GM03348 (cell line): ENCODE results near the gene AKAP6.

Experiments
- DNase-seq: peaks from one replicate; pipeline ENCODE4 v3.0.0; 2012; ENCODE audit warnings: low spot score

Gene AKAP6

DNA sequence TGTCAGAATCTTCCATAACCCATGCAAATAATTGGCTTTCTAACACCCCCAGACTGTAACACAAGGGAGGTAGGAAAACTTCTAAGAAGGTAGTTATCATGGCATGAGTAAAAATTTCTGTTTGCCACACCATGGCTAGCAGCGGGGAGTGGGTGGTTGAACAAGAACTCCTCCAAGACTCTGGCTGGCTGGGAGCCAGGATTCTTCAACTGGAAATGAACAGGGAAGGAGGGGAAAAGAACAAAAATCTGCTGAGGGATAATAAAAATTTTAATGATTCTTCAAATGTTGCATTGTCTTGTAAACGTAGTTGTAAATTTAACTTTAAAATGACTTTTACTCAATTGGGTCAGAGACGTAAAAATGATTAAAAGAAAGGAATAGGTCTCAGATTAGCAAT, 78.9 kb downstream of the AKAP6 start:
- no peak for DNase-seq

DNA sequence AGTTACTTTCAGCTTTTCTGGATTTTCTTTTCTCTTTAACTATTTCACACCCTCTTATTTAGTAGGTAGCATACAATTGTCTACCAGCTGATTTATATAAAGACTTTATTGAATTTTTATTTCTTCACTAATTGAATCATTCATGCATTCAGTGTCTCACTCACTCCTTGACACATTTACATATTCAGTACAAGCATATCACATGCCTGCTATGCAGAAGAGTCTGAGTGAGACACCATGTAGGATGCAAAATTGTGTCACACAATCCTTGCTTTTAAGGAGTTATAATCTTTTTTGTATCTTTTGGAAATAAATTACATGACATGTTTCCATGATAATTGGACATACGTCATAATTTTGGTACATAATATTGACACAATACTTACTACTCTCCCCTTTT, 83.0 kb downstream of the AKAP6 start:
- DNase-seq = no peak

DNA sequence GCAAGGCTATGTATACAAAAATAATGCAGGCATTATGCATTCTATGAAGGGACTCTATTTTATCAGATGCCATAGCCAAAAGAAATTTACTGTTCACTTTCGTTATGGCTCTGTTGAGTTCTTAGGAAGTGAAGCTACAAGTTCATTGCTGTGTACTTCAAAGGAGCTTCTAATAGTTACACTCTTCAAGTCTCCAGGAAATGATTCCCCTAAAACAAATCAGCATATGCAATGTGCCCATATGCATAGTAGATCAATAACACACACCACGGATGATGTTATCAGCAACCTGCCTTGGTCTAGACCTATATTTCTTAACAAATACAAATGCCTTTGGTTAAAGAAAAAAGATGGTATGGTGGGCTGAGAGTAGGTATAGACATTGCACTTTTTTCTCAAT, 83.4 kb downstream of the AKAP6 start:
- no peak for DNase-seq

DNA sequence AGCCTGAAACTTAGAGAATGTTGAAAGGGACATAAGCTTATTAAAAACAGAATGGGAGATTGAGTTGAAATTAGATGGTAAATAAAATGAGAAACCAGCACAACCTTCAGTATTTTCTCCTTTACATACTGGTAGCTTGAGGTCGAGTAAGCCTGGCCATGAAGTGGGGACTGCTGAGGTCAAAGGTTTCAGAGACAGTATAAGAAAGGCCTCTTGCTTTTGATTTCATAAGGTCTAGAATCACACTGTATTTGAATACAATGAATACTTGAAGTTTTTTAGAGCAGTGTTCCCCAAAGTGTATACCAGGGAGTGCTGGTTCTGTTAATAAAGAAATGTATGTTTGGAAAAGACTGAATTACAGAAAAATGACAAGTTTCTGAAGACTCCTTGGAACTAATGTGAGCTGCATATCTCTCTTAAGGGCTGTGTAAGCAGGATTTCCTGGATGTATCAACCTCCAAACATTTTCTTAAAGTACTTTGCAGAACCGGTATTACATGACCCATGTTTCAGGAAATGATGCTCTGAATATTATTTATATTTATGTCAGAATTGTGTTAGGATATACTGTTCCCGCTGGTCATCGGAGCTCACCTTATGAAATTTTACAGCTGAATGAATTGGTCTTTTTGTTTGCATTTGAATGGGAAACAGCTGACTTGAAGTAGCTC, 85.0 kb downstream of the AKAP6 start:
- DNase-seq = no peak

DNA sequence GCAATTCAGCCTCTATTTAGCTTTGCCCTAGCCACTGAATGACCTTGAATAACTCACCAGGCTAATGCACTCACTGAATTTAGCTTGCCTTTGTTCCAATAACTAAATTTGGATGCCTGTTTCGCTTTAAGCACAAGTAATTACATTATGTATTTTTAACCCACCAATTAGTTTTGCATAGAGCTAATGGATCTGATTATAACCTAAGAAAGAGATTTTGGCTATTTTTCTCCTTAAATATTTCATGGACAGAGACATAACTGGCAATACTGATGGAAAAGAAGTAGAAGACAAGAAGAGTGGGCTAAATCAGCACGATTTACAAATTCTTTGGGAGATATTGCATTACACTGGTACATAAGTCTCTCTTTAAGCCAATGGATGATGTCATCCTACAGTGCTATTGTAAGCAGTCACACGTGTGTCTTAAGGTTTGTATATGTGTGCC, 85.7 kb downstream of the AKAP6 start:
- DNase-seq = no peak

DNA sequence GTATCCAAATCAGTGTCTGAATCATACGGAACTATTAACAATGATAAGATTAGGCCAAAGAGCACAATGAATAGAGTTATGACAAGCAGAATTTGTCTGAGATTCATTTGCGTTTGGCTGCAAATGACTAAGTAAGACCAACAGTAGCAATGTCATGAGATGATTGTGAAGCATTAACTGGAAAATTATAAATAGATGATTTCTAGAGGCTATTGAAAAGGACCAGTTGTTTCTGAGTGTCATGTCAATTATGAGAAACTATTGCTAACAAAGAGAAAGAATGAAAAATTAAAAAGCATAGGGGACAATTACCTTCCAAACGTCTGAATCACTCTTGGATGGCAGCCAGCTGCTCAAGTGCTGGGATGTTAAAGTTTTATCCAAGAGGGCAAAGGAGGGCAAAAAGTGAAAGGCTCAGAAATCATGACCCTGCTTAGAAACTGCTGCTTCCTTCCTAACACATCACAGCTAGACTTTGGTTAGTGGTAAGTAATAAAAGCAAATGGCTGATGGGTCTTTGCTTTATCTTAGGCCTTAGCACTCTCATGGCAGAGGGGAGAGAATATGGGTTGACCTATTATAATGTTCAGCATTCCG, 89.0 kb downstream of the AKAP6 start:
- no peak for DNase-seq

DNA sequence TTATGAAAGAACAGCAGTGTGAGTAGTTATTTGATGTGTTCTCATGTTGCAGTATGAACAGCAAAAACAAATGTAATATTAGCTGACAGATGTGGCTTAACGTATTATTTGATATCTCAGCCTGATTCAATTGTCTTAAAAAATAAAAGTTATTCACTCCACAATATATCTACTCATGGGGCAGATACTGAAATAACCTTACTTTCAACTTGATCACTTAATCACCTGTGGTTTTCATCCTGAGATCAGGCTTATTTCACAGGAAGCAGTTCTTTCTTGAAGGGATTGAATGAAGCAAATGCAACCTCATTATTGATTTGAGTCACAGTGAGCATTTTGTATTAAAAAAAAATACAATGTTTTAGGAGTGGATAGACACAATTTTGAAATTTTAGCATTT, 90.3 kb downstream of the AKAP6 start:
- DNase-seq = no peak

DNA sequence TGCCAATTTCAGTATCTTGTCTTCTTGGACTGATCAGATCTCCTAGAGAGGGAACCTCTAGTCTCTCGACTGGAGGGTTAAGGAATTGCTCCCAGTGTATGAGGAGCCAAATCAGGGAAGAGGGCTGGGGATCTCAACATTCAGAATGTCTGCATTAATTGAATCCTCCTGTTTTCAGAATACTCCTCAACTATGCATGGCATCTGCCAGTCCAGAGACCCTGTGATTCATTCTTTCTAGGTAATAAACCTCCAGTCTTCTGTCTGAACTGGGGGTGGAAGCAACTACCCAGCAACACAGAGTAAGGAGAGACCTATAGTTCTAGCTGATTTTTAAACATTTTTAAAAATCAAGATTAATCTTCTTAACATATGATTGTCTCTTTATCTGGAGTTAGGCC, 92.7 kb downstream of the AKAP6 start:
- no peak for DNase-seq

DNA sequence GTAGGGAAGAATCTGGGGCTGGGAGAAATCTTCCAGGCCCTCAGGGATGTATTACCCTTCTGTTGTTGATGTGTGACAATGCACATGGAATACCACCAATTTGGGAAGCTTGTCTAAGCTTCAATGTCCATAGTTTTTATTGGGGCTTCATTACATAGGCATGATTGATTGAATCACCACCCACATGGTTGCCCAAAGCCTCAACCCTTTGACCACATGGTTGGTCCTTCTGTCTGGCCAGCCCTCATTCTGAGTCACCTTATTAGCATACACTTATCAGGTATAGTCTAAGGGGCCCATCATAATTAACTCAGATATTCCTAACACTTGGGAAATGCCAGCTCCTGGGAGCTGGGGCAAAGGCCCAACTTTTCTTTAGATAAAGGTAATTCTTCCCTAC, 93.3 kb downstream of the AKAP6 start:
- DNase-seq = no peak

DNA sequence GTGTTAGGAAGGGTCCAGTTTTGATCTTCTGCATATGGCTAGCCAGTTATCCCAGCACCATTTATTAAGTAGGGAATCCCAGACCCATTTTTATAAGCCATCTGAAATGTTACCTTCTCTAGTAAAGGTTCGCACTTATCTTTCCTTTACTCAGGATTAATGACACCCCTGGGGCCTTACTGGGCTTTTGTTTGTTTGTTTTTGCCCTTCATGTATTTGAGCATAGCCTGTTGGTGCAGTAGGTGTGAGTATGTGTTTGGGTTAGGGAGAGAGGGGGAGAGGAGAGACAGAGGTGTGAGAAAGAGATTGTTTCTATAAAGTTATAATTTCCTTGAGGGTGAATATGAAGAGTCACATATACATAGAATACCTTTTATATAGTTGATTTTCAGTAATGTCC, 96.9 kb downstream of the AKAP6 start:
- DNase-seq = no peak

DNA sequence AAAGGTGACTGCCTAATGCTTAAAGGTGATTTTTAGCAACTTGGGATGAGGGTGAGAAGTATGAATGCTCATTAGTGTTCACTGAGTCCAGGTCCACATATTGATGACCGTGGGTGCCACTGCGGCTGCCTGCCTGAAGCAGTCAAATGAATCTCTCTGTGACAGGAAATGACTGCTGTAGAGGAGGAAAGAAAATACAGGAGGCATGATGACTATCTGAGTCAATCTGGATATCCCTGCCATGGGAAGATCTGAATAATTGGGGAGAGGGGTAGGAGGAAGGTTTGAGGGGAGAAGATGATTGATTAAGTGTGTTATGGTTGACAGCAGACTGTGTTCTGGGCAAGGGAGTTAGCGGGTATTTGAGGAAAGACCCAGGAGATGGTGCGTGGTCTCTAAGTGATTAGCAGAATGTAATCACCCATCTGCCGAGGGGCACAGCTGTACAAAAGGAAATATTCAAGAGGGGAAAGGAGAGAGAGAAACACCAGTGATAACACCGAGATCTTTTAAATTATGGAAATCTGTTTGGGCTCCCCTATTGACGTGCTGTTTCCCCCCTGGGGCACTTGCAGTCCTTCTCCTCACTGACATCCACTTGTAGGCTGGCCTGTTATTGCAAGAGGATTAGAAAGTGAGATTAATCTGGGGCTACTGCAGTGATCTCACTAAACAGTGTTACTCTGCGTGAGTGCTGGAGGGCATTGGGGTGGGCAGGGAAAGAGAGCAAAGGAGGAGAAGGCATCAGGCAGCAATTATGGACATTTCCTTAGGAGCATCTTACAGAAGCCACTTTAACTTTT, 97.7 kb downstream of the AKAP6 start:
- no peak for DNase-seq

DNA sequence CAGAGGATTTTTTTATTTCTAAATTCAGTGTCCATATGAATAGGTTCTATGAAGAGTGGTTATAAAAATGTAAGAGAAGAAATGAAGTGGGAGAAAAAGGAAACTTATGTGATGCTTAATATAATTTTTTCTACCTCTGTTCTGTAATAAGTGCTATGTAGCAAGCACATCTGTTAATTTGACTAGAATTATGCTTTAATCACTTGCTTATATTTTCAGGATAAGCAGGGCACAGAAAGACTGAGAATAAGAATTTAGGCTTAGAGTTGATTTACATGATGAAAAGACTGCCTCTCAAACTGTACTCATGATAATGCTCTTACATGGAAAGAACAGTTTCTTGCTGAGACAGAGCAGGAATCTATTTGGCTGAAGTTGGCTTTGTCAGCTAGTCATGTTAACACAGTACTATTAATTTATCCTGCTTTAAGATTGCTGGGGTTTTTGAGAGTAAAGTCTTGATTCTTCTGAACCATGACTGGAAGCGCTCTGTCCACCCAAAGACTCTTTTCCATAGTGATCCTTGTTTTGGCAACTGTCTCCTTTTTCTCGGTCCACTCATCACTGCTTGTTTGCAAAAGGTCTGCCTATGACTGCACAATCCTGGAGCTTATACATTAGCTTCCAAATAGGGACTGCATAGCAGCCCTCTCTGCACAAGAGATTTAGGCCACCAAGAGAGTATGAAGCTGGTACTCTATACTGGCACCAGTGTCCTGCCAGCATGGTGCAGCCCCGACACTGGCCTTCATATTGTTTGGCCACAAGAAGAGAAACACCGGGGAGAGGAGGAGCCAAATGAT, 98.8 kb downstream of the AKAP6 start:
- no peak for DNase-seq

DNA sequence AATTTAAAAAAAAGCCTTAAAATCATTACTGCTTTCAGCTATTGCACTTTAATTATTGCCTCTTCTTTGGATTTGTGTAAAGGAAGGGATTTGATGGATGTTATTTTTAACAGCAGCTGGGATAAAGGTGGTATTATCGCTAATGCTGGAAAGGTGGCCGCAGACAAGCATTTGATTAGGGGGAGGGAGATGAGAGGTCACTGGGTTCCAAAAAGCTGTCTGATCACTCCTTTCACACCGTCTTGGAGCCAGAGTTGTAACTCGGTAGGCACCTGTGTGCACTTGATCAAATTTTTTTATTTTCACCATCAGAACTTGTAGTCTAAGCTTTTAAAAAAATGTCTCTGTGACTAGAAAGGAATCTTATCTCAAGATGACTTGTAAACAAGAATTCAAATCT, 99.8 kb downstream of the AKAP6 start:
- no peak for DNase-seq

DNA sequence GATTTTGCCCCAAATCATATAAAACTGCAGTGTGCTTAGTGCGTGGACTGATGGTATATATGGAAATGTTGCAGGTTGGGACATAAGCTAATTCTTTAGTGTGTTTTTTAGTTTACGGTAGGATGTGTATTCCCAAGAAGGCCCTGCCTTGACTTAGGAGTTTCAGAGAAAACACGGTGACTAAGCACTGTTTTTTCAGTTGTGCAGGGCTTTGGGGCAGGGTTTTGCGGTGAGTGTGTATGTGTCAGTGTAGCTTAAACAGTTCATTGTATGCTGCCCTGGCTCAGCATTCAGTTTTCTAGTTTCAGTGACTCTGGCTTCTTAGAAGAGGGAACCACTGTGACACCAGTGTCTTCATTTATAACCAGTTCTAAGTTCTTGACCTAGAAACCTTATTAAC, 101.2 kb downstream of the AKAP6 start:
- DNase-seq = no peak

DNA sequence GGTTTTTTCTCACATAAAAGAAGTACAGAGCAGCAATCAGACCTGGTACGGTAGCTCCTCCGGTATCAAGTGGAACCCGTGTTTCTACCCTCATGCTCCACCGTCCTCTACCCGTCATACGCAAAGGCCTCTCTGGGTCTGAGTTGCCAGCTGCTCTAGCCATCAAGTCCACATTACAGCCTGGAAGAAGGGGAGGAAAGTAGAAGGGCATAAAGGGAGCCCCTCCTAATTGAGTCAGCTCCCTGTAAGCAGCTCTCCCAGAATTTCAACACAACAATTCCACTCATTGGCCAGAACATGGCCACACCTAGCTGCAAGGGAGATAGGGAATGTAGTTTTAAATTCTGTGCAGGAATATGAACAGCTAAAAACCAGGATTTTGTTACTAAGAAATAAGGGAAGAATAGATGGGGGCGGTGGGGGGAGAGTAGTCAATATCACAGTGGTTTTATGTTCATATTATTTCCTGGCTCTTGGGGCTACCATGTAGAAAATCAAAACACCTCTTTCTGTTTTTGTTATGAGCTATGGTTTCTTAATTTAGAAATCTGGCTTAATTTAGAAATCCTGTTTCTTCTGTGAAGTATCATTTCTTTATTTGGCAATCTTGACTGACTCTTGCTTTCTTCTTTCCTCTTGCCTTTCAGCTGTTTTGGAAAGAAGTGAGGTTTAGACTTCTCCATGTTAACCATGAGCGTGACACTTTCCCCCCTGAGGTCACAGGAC, 103.9 kb downstream of the AKAP6 start:
- DNase-seq = no peak

DNA sequence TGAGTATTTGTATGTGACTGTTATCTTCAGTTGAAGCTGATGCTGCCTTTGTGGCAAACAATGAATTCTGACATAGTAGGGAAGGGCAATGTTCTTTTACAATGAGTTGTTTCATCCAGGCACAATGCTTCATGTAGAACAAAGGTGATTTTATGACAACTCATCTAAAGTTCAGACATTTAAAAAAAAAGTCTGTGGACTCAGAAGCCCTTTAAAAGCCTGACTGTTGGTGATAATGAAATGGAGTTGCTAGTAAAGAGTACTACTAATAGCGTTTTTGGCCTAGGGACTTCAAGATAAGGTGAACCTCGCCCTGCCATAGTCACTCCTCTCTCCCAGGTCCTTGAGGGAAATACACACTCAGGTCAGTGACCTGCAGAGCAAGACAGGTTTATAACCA, 105.1 kb downstream of the AKAP6 start:
- no peak for DNase-seq

DNA sequence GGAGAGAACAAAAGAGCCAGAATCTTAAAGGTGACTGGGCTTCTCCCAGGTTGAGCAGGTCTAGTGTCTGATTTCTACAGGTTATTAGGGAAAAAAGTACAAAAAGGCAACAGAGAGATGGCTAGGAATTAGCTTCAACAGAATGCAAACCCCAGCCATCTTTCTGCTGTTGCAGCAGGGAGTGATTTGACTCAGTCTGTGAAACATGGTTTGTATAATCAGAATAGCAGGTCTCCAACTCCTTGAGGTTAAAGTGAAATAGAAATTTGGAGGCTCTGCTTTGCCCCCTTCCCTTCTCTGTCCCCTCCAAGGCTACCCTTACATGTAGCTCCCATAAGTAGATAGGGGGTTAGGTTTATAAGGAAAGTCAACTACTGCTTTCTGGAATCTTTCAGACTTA, 105.8 kb downstream of the AKAP6 start:
- DNase-seq = no peak

DNA sequence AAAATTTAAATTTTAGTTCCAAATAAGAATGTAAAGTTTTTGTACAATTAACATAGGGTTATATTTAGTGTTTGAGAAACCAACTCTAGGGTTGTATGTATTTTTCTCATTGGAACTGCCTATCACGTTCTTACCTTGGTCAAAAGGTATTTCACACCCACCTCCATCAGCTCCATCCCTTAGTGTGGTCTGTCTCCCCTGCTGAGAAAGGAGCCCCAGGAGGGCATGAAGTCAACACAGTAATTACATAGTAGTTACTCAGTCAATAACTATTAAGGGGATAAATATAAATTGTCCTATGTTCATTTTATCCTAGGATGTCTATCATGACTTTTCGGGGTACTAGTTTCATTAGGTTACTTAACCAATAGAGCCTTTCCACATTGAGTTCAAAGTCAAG, 106.3 kb downstream of the AKAP6 start:
- no peak for DNase-seq

DNA sequence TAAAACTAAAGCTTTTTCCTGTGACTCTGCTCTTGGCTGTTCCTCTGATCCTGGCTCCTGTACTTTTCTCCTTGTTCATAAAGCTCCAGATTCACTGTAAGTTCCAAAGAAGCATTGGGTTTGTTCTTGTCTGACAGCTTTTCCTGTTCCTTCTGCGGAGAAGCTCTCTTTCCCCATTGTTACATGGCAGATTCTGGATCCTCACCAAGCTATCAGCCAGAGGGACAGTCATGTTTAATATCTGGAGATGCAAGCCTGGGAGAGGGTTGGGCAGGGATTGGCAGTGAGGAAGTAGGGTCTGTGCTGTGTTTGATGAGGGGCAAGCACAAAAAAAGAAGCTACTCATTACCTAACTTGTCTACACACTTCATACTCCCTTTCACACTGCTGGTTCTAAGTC, 107.9 kb downstream of the AKAP6 start:
- DNase-seq = no peak

DNA sequence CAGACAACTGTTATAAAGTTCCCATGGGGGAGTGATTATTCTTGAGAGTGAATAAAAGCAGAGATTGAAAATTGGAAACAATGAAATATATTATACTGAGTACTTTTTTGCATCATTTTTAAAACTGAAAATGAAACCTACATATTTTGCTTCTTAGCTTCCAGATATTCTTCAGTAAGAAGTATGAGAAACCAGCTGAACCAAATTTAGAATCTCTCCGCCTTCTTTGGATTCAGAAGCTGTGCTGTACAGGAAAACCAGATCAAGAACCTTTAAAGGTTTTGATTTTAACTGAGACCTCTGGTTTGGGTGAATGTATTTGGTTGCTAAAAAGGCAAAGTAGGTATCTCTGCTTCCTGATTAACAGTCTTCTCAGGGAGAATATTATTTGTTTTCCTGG, 109.4 kb downstream of the AKAP6 start:
- DNase-seq = no peak

DNA sequence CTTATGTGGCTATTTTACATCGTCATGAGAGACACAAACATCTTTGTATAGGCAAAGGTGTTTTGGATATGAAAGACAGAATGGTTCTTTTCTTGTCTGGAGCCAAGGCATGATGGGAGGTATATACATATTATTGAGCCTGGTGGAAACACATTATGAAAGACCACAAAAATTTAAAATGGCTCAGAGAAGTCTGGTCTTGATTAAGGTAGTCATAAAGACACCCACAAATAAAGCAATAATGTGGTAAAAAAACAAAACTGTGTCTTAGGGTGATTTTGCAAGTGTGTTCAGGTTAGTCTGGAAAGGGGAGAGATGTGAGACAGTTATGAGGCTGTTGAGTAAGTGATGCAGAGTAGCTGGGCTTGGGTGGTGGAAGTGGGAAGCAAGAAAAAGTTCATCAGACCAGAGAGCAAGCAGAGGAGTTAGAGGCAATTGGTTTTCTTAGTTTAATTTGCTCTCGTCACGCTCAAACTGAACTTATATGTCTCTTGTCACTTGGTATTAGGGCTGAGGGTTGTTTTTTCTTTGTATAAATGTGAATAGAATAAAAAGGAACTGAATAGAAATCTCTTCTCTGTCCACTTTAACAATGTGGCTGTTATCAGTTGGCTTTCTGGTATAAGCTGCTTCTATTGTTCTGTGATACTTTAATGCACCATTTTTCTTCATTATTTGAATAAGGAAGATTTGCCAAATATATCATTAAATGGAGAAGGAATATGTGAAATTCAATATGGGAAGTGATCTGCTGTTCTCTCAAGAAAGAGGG, 115.0 kb downstream of the AKAP6 start:
- peak; percentile 5 for DNase-seq
